NCI-H2227 treated with DMSO at 0.1 percent for 48 hours (cell line): ENCODE measurements around the gene SCNN1A.

ENCODE experiments used
- DNase-seq: peaks from one replicate; lab custom pipeline; 2025; lab: John Stamatoyannopoulos, UW

The SCNN1A gene

GRCh38 chr12:6368906-6369525, 6.3 kb downstream of the SCNN1A start:
- no peak for DNase-seq

GRCh38 chr12:6367969-6368892, 7.1 kb downstream of the SCNN1A start:
- DNase-seq, result no peak

GRCh38 chr12:6367065-6367968, 8.0 kb downstream of the SCNN1A start:
- no peak for DNase-seq

- DNase-seq, result no peak
These were observed 11.4 kb downstream of the SCNN1A start for GRCh38 chr12:6364044-6364374.

- DNase-seq, result no peak
These were observed 11.9 kb downstream of the SCNN1A start for GRCh38 chr12:6363330-6364043.

- no peak for DNase-seq
These were observed 12.4 kb downstream of the SCNN1A start for GRCh38 chr12:6363010-6363329.

- no peak for DNase-seq
These were observed 13.0 kb downstream of the SCNN1A start for GRCh38 chr12:6362403-6362802.

GRCh38 chr12:6361834-6362233, 13.5 kb downstream of the SCNN1A start:
- no peak for DNase-seq

- no peak for DNase-seq
These were observed 14.5 kb downstream of the SCNN1A start for GRCh38 chr12:6360578-6361490.

GRCh38 chr12:6360080-6360571, 15.2 kb downstream of the SCNN1A start:
- DNase-seq, result no peak

GRCh38 chr12:6358881-6359280, 16.5 kb downstream of the SCNN1A start:
- no peak for DNase-seq

- DNase-seq, result no peak
These were observed 19.0 kb downstream of the SCNN1A start for GRCh38 chr12:6356374-6356820.

GRCh38 chr12:6355491-6356373, 19.6 kb downstream of the SCNN1A start:
- no peak for DNase-seq

GRCh38 chr12:6354495-6355393, 20.6 kb downstream of the SCNN1A start:
- DNase-seq, result no peak

GRCh38 chr12:6352193-6353173, 22.9 kb downstream of the SCNN1A start:
- DNase-seq, result no peak

- no peak for DNase-seq
These were observed 23.7 kb downstream of the SCNN1A start for GRCh38 chr12:6351622-6352021.
